Epithelial cell of proximal tubule (primary cell): ENCODE data around the gene MEA1. TPM values are rescaled to one million over a fixed set of nuclear protein-coding genes. Genes with fewer than 3 reads are reported as not detected.
A peak's percentile ranks its signal among the peaks of the same experiment; 100 is the strongest.

ENCODE experiments used
- DNase-seq: peaks from one replicate; pipeline ENCODE4 v3.0.0-alpha.2; 2011; ENCODE audit warnings: low read depth
- H3K4me3 ChIP-seq: 2 replicates; pipeline ENCODE4 v1.5.1; 2011; ENCODE audit warnings: low read depth, mild to moderate bottlenecking, low read length
- CTCF ChIP-seq: conservative IDR thresholded peaks from 2 replicates; pipeline ENCODE4 v1.5.1; 2012; ENCODE audit warnings: low read depth, mild to moderate bottlenecking, low read length
- total RNA-seq: library from RNA; depleted of rRNA; stranded (reverse); fragments of >200 nt; gene quantifications from 2 replicates; pipeline ENCODE4 v1.2.3, GENCODE V29; 2015

The MEA1 gene
- 108 and 122 TPM in 2 replicates for total RNA-seq

GRCh38 chr6:43013843-43014433 lies at the start of gene MEA1, which contains the start of gene KLHDC3:
Gene MEA1, minus strand, starts transcription at chr6:43013946. Its CDS starts 133 bp downstream, at chr6:43013813.
Gene KLHDC3, plus strand, starts transcription at chr6:43014249. Its CDS starts 2,944 bp downstream, at chr6:43017193.
- no peak for TF ChIP-seq CTCF
- peak; percentile 97 for DNase-seq
- H3K4me3 ChIP-seq, result peak within 1 kb of the TSS; percentile 90

- H3K4me3 ChIP-seq, result no peak overlapping the region
- DNase-seq, result no peak
- TF ChIP-seq CTCF, result no peak
Observed at GRCh38 chr6:43062818-43063217, 49.1 kb upstream of the MEA1 start.

- TF ChIP-seq CTCF, result no peak
- no peak overlapping the region for H3K4me3 ChIP-seq
- DNase-seq, result no peak
Observed at GRCh38 chr6:43061861-43062260, 48.1 kb upstream of the MEA1 start.

- TF ChIP-seq CTCF, result no peak
- H3K4me3 ChIP-seq, result peak overlapping the region; percentile 90
- no peak for DNase-seq
Observed at GRCh38 chr6:43060755-43061633, 47.2 kb upstream of the MEA1 start.

GRCh38 chr6:43060034-43060754 lies 46.4 kb upstream of the MEA1 start:
- DNase-seq, result no peak
- TF ChIP-seq CTCF, result no peak
- peak overlapping the region; percentile 90 for H3K4me3 ChIP-seq

- DNase-seq, result peak; percentile 85
- no peak for TF ChIP-seq CTCF
- H3K4me3 ChIP-seq, result peak within 1 kb of the TSS; percentile 90
Observed at GRCh38 chr6:43059168-43060033, 45.7 kb upstream of the MEA1 start, which contains the start of the genes KLC4 and MRPL2. Gene KLC4, plus strand, starts transcription at chr6:43059631. Its CDS starts 1,705 bp downstream, at chr6:43061336. Gene MRPL2, minus strand, starts transcription at chr6:43059434. Its CDS starts 53 bp downstream, at chr6:43059381.
